Epithelial cell of esophagus (primary cell): ENCODE measurements around the gene HNRNPH2.
A peak's percentile ranks its signal among the peaks of the same experiment; 100 is the strongest.

Experiments used
- DNase-seq: peaks from one replicate; pipeline ENCODE4 v3.0.0; 2010; ENCODE audit warnings: low read depth
- H3K4me3 ChIP-seq: 2 replicates; pipeline ENCODE4 v1.5.1; 2011; ENCODE audit warnings: mild to moderate bottlenecking, low read length, control low read depth
- CTCF ChIP-seq: IDR thresholded peaks from 2 replicates; pipeline ENCODE4 v1.5.1; 2011; ENCODE audit warnings: low read depth, mild to moderate bottlenecking, low read length, control low read depth, inconsistent platforms; ENCODE audit not compliant: insufficient read depth; ENCODE audit errors: missing control alignments

HNRNPH2 gene

GRCh38 chrX:101449279-101449678 lies 41.3 kb downstream of the HNRNPH2 start:
- no peak for TF ChIP-seq CTCF
- DNase-seq = no peak

GRCh38 chrX:101450085-101450484 lies 42.1 kb downstream of the HNRNPH2 start:
- H3K4me3 ChIP-seq = no peak overlapping the region
- TF ChIP-seq CTCF = no peak
- DNase-seq = no peak

More at GRCh38 chrX:101449279-101449678, 41.3 kb downstream of the HNRNPH2 start:
- H3K4me3 ChIP-seq = no peak overlapping the region

- TF ChIP-seq CTCF = no peak
- no peak overlapping the region for H3K4me3 ChIP-seq
- DNase-seq = no peak
Measured at GRCh38 chrX:101450961-101451360, 42.9 kb downstream of the HNRNPH2 start.

GRCh38 chrX:101452056-101452455 lies 44.0 kb downstream of the HNRNPH2 start:
- H3K4me3 ChIP-seq = no peak overlapping the region
- no peak for DNase-seq
- no peak for TF ChIP-seq CTCF

- DNase-seq = peak; percentile 10
- no peak overlapping the region for H3K4me3 ChIP-seq
- TF ChIP-seq CTCF = peak; percentile 6
Measured at GRCh38 chrX:101460669-101461068, 52.6 kb downstream of the HNRNPH2 start.

- DNase-seq = peak; percentile 41
- TF ChIP-seq CTCF = peak; percentile 46
- H3K4me3 ChIP-seq = no peak overlapping the region
Measured at GRCh38 chrX:101462892-101463291, 54.9 kb downstream of the HNRNPH2 start.
